MCF 10A (cell line): ENCODE results near the gene BCL2L13. TPM values are rescaled to one million over a fixed set of nuclear protein-coding genes. Genes with fewer than 3 reads are reported as not detected.

Experiments
- microRNA-seq: library from miRNA; unstranded; fragments of <30 nt; microRNA quantifications from one replicate; pipeline ENCODE4 v1.2.0, GENCODE V29; 2022
- total RNA-seq: library from RNA; stranded (reverse); gene quantifications from 2 replicates; pipeline ENCODE4 v1.2.3, GENCODE V29; 2022

The BCL2L13 gene
- total RNA-seq, 1 experiment from 2014 or later = 75.1 TPM

Small RNA genes within 50 kb of the gene (microRNA-seq; reads per million reads assigned to microRNA genes)
- not detected for gene MIR3198-1

Other genes with a start within 250 kb of the BCL2L13 start
- gene SLC25A18, start 75.3 kb upstream of the BCL2L13 start, total RNA-seq = 0.15 and 0.35 TPM in 2 replicates
- 86.4 and 114 TPM in 2 replicates for gene ATP6V1E1, start 10.0 kb upstream of the BCL2L13 start, total RNA-seq
- 21.5 and 25.0 TPM in 2 replicates for gene BID, start 135.7 kb downstream of the BCL2L13 start, total RNA-seq